ENCODE measurements around the gene CBLC. TPM values are rescaled to one million over a fixed set of nuclear protein-coding genes. Genes with fewer than 3 reads are reported as not detected.
A peak's percentile ranks its signal among the peaks of the same experiment; 100 is the strongest.
"Not testable (repeated sequence)": the region's sequence is repeated elsewhere in the genome, so short reads cannot be mapped to it uniquely, and the experiment has no call there.

CBLC gene
- total RNA-seq, 1 donor from 2014 or later, result not detected

DNA sequence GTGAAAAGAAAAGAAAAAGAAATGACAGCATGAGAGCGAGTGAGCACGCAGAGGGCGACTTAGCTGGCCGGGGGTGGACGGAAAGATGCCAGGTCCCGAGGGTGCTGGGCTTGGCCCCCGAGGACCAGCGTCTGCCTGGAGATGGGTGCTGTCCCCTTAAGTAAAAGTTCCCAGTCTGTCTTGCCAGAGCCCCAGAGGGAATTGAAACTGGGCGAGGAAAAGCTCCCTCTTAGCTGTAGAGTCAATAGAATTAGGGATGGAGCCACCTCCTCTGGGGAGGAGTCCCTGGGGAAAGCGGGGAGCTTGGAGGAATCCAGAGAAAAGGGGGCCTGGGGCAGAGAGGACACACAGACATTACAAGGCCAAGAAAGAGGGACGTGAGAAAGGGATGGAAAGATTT, 44.5 kb downstream of the CBLC start:
- DNase-seq, result no peak

DNA sequence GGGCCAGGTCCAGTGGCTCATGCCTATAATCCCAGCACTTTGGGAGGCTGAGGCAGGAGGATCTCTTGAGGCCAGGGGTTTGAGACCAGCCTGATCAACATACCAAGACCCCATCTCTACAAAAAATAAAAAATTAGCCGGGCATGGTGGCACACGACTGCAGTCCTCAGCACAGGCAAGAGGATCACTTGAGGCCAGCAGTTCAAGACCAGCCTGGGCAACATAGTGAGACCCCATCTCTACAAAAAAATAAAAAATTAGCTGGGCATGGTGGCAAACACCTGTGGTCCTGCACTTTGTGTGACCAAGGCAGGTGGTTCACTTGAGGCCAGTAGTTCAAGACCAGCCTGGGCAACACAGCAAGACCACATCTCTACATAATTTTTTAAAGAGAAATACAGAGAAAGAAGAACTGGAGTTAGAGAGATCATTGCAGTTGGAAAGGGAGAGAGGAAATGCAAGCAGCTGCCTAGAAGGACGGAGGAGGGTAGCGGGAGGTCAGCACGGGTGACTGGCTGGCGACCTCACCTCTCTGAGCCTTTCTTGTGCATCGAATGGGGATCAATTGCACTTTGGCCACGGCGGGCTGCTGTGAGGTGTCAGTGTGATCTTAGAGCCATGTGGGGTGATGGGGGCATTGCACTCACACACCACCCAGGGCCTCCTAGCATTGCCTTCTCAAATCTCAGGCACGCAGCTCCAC, 45.1 kb downstream of the CBLC start:
- DNase-seq, result no peak

- DNase-seq, result no peak
These were observed 45.6 kb downstream of the CBLC start for GRCh38 chr19:44823373-44823698.

DNA sequence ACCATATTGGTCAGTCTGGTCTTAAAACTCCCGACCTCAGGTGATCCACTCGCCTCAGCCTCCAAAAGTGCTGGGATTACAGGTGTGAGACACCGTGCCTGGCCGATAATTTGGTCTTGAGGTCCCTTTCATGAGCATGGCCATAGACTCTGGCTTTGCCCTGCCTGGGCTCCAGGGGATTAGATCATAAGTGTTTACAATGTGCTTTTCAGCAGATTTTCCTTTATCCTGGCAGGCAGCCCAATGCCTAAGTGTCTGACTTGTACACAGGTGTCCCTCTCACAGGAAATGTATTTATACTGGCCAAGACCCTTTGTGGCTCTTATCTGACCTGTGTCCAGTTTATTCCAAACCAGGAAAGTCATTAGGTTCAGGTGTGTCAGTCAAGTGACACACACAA, 47.1 kb downstream of the CBLC start:
- peak; percentile 71 for DNase-seq

DNA sequence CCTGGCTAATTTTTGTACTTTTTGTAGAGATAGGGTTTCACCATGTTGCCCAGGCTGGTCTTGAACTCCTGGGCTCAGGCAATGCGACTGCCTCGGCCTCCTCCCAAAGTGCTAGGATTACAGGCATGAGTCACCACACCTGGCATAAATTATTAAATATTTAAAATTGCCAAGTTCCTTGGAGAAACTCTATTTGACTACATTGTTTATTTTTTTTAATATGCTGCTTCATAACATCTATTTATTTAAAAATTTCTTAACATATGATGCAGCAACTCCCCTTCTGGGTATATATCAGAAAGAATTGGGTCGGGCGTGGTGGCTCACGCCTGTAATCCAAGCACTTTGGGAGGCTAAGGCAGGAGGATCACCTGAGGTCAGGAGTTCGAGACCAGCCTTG, 55.2 kb downstream of the CBLC start:
- not testable (repeated sequence) for DNase-seq

DNA sequence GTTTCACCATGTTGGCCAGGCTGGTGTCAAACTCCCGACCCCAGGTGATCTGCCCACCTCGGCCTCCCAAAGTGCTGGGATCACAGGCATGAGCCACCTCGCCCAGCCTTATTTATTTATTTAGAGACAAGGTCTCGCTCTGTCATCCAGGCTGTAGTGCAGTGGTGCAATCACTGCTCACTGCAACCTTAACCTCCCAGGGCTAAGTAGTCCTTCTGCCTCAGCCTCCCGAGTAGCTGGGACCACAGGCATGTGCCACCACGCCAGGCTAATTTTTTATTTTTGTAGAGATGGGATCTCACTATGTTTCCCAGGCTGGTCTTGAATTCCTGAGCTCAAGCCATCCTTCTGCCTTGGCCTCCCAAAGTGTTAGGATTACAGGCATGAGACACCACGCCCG, 56.7 kb downstream of the CBLC start:
- DNase-seq, result not testable (repeated sequence)

GRCh38 chr19:44839276-44839675, 61.6 kb downstream of the CBLC start:
- no peak for DNase-seq

GRCh38 chr19:44840811-44841210, 63.1 kb downstream of the CBLC start:
- no peak for DNase-seq

DNA sequence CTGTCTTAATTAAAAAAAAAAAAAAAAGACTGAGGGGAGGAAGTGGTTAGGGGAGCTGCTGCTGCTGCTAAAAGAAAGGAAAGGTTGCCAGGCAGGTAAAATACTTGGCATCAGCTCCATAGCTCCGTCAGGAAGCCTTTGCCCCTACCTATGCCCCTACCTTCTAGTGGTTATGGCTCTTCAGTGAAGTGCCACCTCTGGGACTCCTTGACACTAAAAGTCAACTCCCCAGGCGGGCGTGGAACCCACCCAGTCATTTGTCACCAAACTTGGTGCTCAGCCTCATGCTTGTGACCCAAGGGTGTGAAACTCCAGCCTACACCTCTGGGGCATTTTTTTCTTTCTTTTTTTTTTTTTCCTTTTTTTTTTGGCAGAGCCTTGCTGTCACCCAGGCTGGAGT, 63.5 kb downstream of the CBLC start:
- no peak for DNase-seq

DNA sequence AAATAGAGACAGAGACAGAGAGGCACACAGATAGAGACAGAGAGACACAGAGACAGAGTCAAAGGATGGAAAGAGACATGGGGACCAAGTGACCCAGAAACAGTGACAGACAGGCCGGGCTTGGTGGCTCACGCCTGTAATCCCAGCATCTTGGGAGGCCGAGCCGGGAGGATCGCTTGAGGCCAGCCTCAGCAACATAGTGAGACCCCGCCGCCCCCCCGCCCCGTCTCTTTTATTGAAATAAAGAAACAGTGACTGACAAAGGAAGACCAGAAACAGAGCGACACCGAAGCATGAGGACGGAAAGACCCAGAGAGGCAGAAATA, 67.6 kb downstream of the CBLC start:
- no peak for DNase-seq

GRCh38 chr19:44845612-44846454, 68.1 kb downstream of the CBLC start, which contains the start of gene NECTIN2:
Gene NECTIN2 (plus strand): TSS chr19:44846297. CDS start chr19:44846526, 229 bp downstream.
- peak; percentile 100 for DNase-seq

DNA sequence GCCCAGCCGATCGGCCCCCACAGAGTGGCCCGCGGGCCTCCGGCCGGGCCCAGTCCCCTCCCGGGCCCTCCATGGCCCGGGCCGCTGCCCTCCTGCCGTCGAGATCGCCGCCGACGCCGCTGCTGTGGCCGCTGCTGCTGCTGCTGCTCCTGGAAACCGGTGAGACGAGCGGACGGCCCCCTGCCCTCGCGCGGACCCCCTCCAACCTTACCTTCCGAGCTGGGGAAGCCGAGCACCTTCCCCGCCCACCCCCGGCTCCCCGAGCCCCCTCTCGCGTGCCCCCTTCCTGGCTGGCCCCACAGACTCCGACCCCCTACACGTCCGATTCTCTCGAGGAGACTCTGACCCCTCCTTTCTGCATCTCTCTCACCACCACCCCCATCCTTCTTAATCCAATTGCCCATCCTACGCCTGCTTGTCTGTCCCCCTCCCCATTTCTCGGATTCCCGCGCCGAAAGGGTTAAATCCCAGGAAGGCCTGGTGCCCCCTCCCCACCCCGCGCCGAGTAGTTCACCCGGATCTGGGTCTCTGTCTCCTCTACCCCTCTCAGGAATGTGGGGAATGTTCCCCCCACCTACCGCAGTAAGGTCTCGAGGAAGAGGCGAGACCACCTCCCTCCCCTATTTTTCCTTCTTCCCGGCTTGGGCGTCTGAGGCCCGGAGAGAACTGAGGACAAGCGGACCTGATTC, 68.9 kb downstream of the CBLC start:
- DNase-seq, result peak; percentile 36

- peak; percentile 76 for DNase-seq
These were observed 69.7 kb downstream of the CBLC start for GRCh38 chr19:44847144-44848035.

GRCh38 chr19:44848036-44848811, 70.5 kb downstream of the CBLC start:
- DNase-seq, result peak; percentile 84

DNA sequence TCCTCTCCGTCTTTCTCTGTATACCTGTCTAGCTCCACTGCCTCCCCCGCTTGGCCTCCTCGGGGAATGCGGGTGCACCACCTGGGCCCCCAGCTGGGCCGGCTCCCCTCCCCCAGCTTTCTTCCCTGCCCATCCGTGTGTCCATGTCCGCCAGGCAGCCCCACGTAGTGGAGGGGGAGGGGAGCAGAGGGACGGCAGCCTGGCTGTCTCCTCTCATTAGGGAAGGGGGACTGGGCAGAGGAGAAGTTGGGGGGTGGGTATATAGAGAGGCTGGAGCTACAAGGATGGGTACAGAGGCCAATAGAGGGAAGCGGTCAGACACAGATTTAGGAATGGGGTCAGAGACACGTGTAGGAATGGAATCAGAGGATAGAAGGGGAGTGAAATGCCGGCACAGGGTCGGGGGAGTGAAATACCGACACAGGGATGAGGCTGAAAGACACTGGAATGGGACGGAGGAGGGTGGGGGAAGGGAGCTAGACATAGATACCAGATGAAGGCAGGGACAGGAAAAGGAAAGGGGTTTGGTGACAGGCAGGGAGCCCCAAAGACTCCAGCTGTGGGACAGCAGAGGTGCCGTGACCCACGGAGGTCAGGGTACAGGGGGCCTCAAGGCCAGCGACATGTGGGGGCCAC, 71.2 kb downstream of the CBLC start:
- peak; percentile 20 for DNase-seq

Other genes with a start within 250 kb of the CBLC start
- 0.05 TPM in 1 of 2 replicates, not detected in the other for gene CEACAM20, start 248.2 kb upstream of the CBLC start, total RNA-seq
- gene IGSF23, start 164.3 kb upstream of the CBLC start, total RNA-seq, result not detected in 2 replicates
- 95.7 and 104 TPM in 2 replicates for gene PVR, start 134.0 kb upstream of the CBLC start, total RNA-seq
- gene CEACAM19, start 106.4 kb upstream of the CBLC start, total RNA-seq, result 0.47 and 0.85 TPM in 2 replicates
- 0.17 TPM in 1 of 2 replicates, not detected in the other for gene CEACAM16, start 78.7 kb upstream of the CBLC start, total RNA-seq
- 3.2 and 6.3 TPM in 2 replicates for gene BCL3, start 29.2 kb upstream of the CBLC start, total RNA-seq
- gene BCAM, start 31.2 kb downstream of the CBLC start, total RNA-seq, result 56.5 and 62.3 TPM in 2 replicates
- gene NECTIN2, start 68.4 kb downstream of the CBLC start, total RNA-seq, result 154 and 187 TPM in 2 replicates
- gene TOMM40, start 113.4 kb downstream of the CBLC start, total RNA-seq, result 50.0 and 81.6 TPM in 2 replicates
- gene APOE, start 127.9 kb downstream of the CBLC start, total RNA-seq, result 4.0 and 7.8 TPM in 2 replicates
- 1.7 and 1.9 TPM in 2 replicates for gene APOC1, start 136.7 kb downstream of the CBLC start, total RNA-seq
- not detected in 2 replicates for gene APOC4, start 164.3 kb downstream of the CBLC start, total RNA-seq
- not detected in 2 replicates for gene APOC2, start 168.2 kb downstream of the CBLC start, total RNA-seq
- 28.9 and 65.8 TPM in 2 replicates for gene CLPTM1, start 177.5 kb downstream of the CBLC start, total RNA-seq
- 16.8 and 18.4 TPM in 2 replicates for gene RELB, start 223.6 kb downstream of the CBLC start, total RNA-seq

Measured in dermis blood vessel endothelial cell (primary cell).